ENCODE results near the gene IRF9. TPM values are rescaled to one million over a fixed set of nuclear protein-coding genes. Genes with fewer than 3 reads are reported as not detected.

The IRF9 gene
- total and polyA plus RNA-seq, 2 of the 13 experiments (the other 11 are each of a cell fraction or from before 2014, with no cell fraction given): 14.9 to 49.7 TPM

DNA sequence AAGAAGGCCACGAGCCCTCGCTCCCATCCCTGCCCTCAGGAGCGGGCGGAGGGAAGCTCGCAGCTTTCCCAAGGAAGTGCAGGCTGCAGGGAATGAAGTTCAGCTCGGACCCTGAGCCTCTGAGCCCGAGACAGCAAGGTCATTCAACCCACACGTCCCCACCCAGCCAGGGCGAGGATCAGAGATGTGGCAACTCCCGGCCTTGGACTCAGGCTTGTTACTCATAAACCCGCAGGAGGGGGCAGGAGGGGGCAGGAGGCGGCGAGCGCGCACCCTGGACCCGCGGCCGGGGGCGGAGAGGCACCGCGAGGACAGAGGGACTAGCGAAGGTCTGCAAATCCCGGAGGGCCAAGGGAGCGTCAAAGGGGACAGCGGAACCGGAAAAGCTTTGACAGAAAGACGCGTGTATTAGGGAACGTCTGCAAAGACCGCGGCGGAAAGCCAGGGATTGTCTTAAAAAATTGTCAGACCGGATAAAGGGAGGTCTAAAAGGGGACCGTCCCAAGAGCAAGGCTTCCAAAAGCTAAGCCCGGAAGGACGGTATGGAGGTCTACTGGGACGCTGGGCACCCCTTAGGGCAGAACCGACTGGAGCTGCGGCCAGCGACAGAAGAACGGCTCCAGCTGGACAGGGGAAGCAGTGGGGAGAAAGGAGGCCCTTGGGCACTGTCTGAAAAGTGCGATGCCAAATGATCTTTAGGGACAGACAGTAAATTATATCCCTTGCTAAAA is 47.1 kb upstream of the IRF9 start (continued):
- TF ChIP-seq, protein P1, sequence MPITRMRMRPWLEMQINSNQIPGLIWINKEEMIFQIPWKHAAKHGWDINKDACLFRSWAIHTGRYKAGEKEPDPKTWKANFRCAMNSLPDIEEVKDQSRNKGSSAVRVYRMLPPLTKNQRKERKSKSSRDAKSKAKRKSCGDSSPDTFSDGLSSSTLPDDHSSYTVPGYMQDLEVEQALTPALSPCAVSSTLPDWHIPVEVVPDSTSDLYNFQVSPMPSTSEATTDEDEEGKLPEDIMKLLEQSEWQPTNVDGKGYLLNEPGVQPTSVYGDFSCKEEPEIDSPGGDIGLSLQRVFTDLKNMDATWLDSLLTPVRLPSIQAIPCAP (CRISPR knock-in tag; IDR thresholded peaks at IDR 0.05; ENCODE audit: low read depth): no peak
- TF ChIP-seq ZNF282 (IDR thresholded peaks at IDR 0.05; ENCODE audit: partially characterized antibody) (no peak), JARID2 (CRISPR knock-in tag; IDR thresholded peaks at IDR 0.05; ENCODE audit: insufficient replicate concordance) (peak; percentile 98), ZNF121 (CRISPR knock-in tag; IDR thresholded peaks at IDR 0.05) (peak; percentile 86), HOXA5 (CRISPR knock-in tag; IDR thresholded peaks at IDR 0.05) (peak; percentile 98), ZNF224 (CRISPR knock-in tag; IDR thresholded peaks at IDR 0.05) (peak; percentile 94; the same call in 1 of the 2 replicates), RAD51 (IDR thresholded peaks at IDR 0.05; ENCODE audit: borderline replicate concordance) (no peak), SNRNP70 (IDR thresholded peaks at IDR 0.05; ENCODE audit: low read depth, low read length) (no peak), NCOR1 (IDR thresholded peaks at IDR 0.05; ENCODE audit: borderline replicate concordance, low read length) (peak; percentile 99), ZNF775 (CRISPR knock-in tag; IDR thresholded peaks at IDR 0.05; ENCODE audit: borderline replicate concordance) (peak; percentile 48; the same call in 1 of the 2 replicates), NAIF1 (CRISPR knock-in tag; IDR thresholded peaks at IDR 0.05; ENCODE audit: borderline replicate concordance) (no peak), LCORL (IDR thresholded peaks at IDR 0.05) (0 out of 2 replicates have a peak, but pooled peaks have one; percentile 25), LCORL (CRISPR knock-in tag; IDR thresholded peaks at IDR 0.05) (peak; percentile 99), POLR2AphosphoS2 (IDR thresholded peaks at IDR 0.05; ENCODE audit: low read depth, low read length) (0 out of 2 replicates have a peak, but pooled peaks have one; percentile 26), KAT2B (IDR thresholded peaks at IDR 0.05; ENCODE audit: borderline replicate concordance, low read depth, low read length) (no peak), TCF7 (IDR thresholded peaks at IDR 0.05; ENCODE audit: low read depth) (peak; percentile 57; the same call in 1 of the 2 replicates), ZNF180 (CRISPR knock-in tag; IDR thresholded peaks at IDR 0.05; ENCODE audit: borderline replicate concordance, low read depth) (no peak; the same call in 1 of the 2 replicates), ZNF446 (CRISPR knock-in tag; IDR thresholded peaks at IDR 0.05) (no peak)
- TF ChIP-seq, protein P2, sequence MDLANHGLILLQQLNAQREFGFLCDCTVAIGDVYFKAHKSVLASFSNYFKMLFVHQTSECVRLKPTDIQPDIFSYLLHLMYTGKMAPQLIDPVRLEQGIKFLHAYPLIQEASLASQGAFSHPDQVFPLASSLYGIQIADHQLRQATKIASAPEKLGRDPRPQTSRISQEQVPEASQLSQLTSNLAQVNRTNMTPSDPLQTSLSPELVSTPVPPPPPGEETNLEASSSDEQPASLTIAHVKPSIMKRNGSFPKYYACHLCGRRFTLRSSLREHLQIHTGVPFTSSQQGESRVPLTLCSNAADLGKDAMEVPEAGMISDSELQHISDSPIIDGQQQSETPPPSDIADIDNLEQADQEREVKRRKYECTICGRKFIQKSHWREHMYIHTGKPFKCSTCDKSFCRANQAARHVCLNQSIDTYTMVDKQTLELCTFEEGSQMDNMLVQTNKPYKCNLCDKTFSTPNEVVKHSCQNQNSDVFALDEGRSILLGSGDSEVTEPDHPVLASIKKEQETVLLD (CRISPR knock-in tag; IDR thresholded peaks at IDR 0.05; ENCODE audit: low read depth): no peak
- TF ChIP-seq, protein P3, sequence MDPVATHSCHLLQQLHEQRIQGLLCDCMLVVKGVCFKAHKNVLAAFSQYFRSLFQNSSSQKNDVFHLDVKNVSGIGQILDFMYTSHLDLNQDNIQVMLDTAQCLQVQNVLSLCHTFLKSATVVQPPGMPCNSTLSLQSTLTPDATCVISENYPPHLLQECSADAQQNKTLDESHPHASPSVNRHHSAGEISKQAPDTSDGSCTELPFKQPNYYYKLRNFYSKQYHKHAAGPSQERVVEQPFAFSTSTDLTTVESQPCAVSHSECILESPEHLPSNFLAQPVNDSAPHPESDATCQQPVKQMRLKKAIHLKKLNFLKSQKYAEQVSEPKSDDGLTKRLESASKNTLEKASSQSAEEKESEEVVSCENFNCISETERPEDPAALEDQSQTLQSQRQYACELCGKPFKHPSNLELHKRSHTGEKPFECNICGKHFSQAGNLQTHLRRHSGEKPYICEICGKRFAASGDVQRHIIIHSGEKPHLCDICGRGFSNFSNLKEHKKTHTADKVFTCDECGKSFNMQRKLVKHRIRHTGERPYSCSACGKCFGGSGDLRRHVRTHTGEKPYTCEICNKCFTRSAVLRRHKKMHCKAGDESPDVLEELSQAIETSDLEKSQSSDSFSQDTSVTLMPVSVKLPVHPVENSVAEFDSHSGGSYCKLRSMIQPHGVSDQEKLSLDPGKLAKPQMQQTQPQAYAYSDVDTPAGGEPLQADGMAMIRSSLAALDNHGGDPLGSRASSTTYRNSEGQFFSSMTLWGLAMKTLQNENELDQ (CRISPR knock-in tag; IDR thresholded peaks at IDR 0.05; ENCODE audit: borderline replicate concordance): no peak; the same call in 1 of the 2 replicates
- TF ChIP-seq, protein P4, sequence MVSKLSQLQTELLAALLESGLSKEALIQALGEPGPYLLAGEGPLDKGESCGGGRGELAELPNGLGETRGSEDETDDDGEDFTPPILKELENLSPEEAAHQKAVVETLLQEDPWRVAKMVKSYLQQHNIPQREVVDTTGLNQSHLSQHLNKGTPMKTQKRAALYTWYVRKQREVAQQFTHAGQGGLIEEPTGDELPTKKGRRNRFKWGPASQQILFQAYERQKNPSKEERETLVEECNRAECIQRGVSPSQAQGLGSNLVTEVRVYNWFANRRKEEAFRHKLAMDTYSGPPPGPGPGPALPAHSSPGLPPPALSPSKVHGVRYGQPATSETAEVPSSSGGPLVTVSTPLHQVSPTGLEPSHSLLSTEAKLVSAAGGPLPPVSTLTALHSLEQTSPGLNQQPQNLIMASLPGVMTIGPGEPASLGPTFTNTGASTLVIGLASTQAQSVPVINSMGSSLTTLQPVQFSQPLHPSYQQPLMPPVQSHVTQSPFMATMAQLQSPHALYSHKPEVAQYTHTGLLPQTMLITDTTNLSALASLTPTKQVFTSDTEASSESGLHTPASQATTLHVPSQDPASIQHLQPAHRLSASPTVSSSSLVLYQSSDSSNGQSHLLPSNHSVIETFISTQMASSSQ (IDR thresholded peaks at IDR 0.05; ENCODE audit: low read depth): peak; percentile 98
- TF ChIP-seq, protein P4 (CRISPR knock-in tag; IDR thresholded peaks at IDR 0.05; ENCODE audit: borderline replicate concordance): peak; percentile 100

All from HepG2 (cell line).